GM23338 (cell line): ENCODE measurements around the gene RALGPS1. TPM values are rescaled to one million over a fixed set of nuclear protein-coding genes. Genes with fewer than 3 reads are reported as not detected.

Experiments used
- CREB1 ChIP-seq: fragments of 250-450 bp; sonication (Bioruptor Pico); IDR thresholded peaks from 2 replicates; pipeline ENCODE4 v1.5.0; 2020; ENCODE audit warnings: low read depth, mild to moderate bottlenecking, moderate library complexity
- JUNB ChIP-seq: IDR thresholded peaks from one replicate; pipeline ENCODE4 v1.6.1; 2016; ENCODE audit warnings: antibody characterized with exemption; ENCODE audit not compliant: unreplicated experiment
- NANOG ChIP-seq: IDR thresholded peaks from 2 replicates; pipeline ENCODE4 v1.6.1; 2016; ENCODE audit warnings: antibody characterized with exemption, borderline replicate concordance
- REST ChIP-seq: IDR thresholded peaks from one replicate; pipeline ENCODE4 v1.6.1; 2018; ENCODE audit warnings: antibody characterized with exemption; ENCODE audit not compliant: unreplicated experiment
- ZNF331 ChIP-seq: fragments of 250-450 bp; sonication (Bioruptor Pico); IDR thresholded peaks from 2 replicates; pipeline ENCODE4 v1.5.0; 2020; ENCODE audit warnings: low read depth, mild to moderate bottlenecking, moderate library complexity
- ZNF462 ChIP-seq: fragments of 250-450 bp; sonication (Bioruptor Pico); IDR thresholded peaks from 2 replicates; pipeline ENCODE4 v1.5.0; 2020; ENCODE audit warnings: mild to moderate bottlenecking, moderate library complexity
- polyA plus RNA-seq: library from polyadenylated mRNA; unstranded; fragments of >200 nt; fragmentation: Nextera tagmentation; extraction: Ambion mirVana; gene quantifications from 2 replicates; pipeline ENCODE4 v1.2.1, GENCODE V29; 2016
- total RNA-seq: library from RNA; depleted of rRNA; stranded (reverse); fragments of >200 nt; shearing (Covaris generic); gene quantifications from 2 replicates; pipeline ENCODE4 v1.2.3, GENCODE V29; 2014

Gene RALGPS1
- total and polyA plus RNA-seq, 2 experiments from 2014 or later, result 18.2 to 57.1 TPM

DNA sequence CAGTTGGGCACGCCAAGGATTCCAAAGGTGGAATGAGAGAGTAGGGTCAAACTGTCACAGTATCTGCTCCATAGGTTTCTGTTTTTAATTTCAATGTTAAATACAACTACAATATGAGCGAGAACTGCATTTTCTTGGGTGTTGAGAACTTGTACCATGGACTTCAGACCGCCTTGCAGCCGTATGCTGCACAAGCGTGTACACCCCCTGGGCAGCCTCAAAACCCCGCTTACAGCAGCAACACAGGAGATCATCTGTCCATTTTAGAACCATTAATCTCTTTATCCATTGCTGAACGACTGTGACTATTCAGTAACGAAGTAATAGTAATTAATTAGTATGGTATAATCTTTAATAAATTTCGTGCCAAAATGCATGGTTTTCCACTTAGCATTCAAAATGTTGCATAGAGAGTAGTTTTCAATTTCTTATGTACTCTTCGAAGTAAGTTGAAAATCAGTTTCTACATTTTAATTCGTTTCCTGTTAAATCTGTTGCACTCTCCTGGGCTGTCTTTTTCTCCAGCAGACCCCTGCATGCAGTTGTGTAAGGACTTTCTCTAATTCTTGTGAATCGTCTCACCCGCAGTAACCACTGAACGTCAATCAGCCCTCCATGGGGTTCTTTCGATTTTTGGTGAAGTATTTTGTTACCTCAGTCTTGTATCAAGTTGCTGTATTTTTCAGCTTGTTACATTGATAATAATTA, 308.0 kb downstream of the RALGPS1 start (continued):
- TF ChIP-seq ZNF462 (no peak), REST (no peak), ZNF331 (CRISPR knock-in tag) (no peak), CREB1 (no peak), NANOG (no peak), JUNB (no peak)
